Measurements from ENCODE around the gene PALMD. TPM values are rescaled to one million over a fixed set of nuclear protein-coding genes. Genes with fewer than 3 reads are reported as not detected.

The PALMD gene
- total RNA-seq, 1 donor from 2014 or later = not detected

GRCh38 chr1:99705385-99705784 is 59.5 kb downstream of the PALMD start:
- Histone ChIP-seq H3K27ac (no peak overlapping the region), H3K9me3 (ENCODE audit: low read depth) (no peaks in the 10 kb centered on the region), H2AFZ (replicated peaks) (no peak overlapping the region), H3K9ac (no peak overlapping the region), H3K4me2 (no peak overlapping the region), H3K4me3 (no peak overlapping the region), H3K36me3 (no peaks in the 10 kb centered on the region), H3K27me3 (no peaks in the 10 kb centered on the region), H3F3A (ENCODE audit: low read depth) (no peaks in the 10 kb centered on the region), H4K20me1 (ENCODE audit: low read depth) (no peaks in the 10 kb centered on the region), H3K4me1 (no peaks in the 10 kb centered on the region), H3K79me2 (ENCODE audit: low read depth) (no peaks in the 10 kb centered on the region)
- Mint-ChIP-seq H3K9me3 (peaks cover 5% of the 10 kb centered on the region), H3K4me3 (no peak overlapping the region), H3K27ac (no peak overlapping the region), H3K36me3 (no peaks in the 10 kb centered on the region), H3K27me3 (ENCODE audit: insufficient read depth, low read depth) (peaks cover 2% of the 10 kb centered on the region), H3K4me1 (no peaks in the 10 kb centered on the region)
- no peak for DNase-seq (ENCODE audit: low spot score)
- TF ChIP-seq EZH2 (IDR thresholded peaks at IDR 0.05) = no peak
- TF ChIP-seq EZH2phosphoT487 (IDR thresholded peaks at IDR 0.05) = no peak
- no peak for TF ChIP-seq CTCF (IDR thresholded peaks at IDR 0.05)

- H3K27ac ChIP-seq = no peak overlapping the region
- no peaks in the 10 kb centered on the region for H3K79me2 ChIP-seq (ENCODE audit: low read depth)
- H3K4me3 ChIP-seq = no peak overlapping the region
- no peaks in the 10 kb centered on the region for H3K9me3 ChIP-seq (ENCODE audit: low read depth)
- H3K9me3 Mint-ChIP-seq = peaks cover under 1% of the 10 kb centered on the region
- no peak overlapping the region for H3K9ac ChIP-seq
- H3F3A ChIP-seq (ENCODE audit: low read depth) = no peaks in the 10 kb centered on the region
- no peak overlapping the region for H2AFZ ChIP-seq (replicated peaks)
- H4K20me1 ChIP-seq (ENCODE audit: low read depth) = no peaks in the 10 kb centered on the region
- no peak overlapping the region for H3K4me3 Mint-ChIP-seq
- TF ChIP-seq EZH2 (IDR thresholded peaks at IDR 0.05) (no peak), CTCF (IDR thresholded peaks at IDR 0.05) (peak; percentile 99)
- no peaks in the 10 kb centered on the region for H3K4me1 Mint-ChIP-seq
- no peaks in the 10 kb centered on the region for H3K27me3 ChIP-seq
- H3K4me2 ChIP-seq = no peak overlapping the region
- H3K4me1 ChIP-seq = no peaks in the 10 kb centered on the region
- H3K27ac Mint-ChIP-seq = no peak overlapping the region
- H3K36me3 Mint-ChIP-seq = no peaks in the 10 kb centered on the region
- DNase-seq (ENCODE audit: low spot score) = peak; percentile 77
- no peaks in the 10 kb centered on the region for H3K36me3 ChIP-seq
- no peaks in the 10 kb centered on the region for H3K27me3 Mint-ChIP-seq (ENCODE audit: insufficient read depth, low read depth)
Observed at GRCh38 chr1:99707535-99708142, 61.7 kb downstream of the PALMD start.

DNA sequence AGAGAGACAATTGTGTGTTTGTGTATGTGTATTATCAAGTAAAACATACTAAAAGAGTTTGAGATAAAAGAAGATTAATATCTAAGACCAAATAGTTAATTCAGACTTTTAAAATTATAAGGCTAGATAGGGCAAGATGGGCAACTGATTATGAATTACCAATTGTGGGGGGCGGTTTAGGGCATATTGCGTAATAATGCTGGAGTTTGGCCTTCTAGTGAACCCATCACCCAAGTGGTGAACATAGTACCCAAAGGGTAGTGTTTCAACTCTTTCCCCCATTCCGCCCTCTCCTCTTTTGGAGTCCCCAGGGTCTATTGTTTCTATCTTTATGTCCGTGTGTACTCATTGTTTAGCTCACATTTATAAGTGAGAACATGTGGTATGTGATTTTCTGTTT is 65.1 kb downstream of the PALMD start:
- no peaks in the 10 kb centered on the region for H3K36me3 Mint-ChIP-seq
- no peaks in the 10 kb centered on the region for H3K9me3 Mint-ChIP-seq
- Histone ChIP-seq H3K36me3 (no peaks in the 10 kb centered on the region), H4K20me1 (ENCODE audit: low read depth) (no peaks in the 10 kb centered on the region), H3K4me1 (no peaks in the 10 kb centered on the region), H3F3A (ENCODE audit: low read depth) (no peaks in the 10 kb centered on the region), H3K27me3 (no peaks in the 10 kb centered on the region), H3K79me2 (ENCODE audit: low read depth) (no peaks in the 10 kb centered on the region), H3K9me3 (ENCODE audit: low read depth) (no peaks in the 10 kb centered on the region), H3K9ac (no peak overlapping the region), H3K4me3 (no peak overlapping the region), H3K4me2 (no peak overlapping the region), H3K27ac (no peak overlapping the region), H2AFZ (replicated peaks) (no peak overlapping the region)
- no peak overlapping the region for H3K4me3 Mint-ChIP-seq
- TF ChIP-seq EZH2 (IDR thresholded peaks at IDR 0.05) = no peak
- H3K27me3 Mint-ChIP-seq (ENCODE audit: insufficient read depth, low read depth) = no peaks in the 10 kb centered on the region
- no peaks in the 10 kb centered on the region for H3K4me1 Mint-ChIP-seq
- no peak for DNase-seq (ENCODE audit: low spot score)
- H3K27ac Mint-ChIP-seq = no peak overlapping the region

GRCh38 chr1:99713006-99713405 is 67.1 kb downstream of the PALMD start:
- Mint-ChIP-seq H3K9me3 (no peaks in the 10 kb centered on the region), H3K4me3 (no peak overlapping the region), H3K36me3 (no peaks in the 10 kb centered on the region), H3K4me1 (no peaks in the 10 kb centered on the region), H3K27me3 (ENCODE audit: insufficient read depth, low read depth) (no peaks in the 10 kb centered on the region), H3K27ac (no peak overlapping the region)
- H2AFZ ChIP-seq (replicated peaks) = no peak overlapping the region
- no peaks in the 10 kb centered on the region for H3K79me2 ChIP-seq (ENCODE audit: low read depth)
- H3K27me3 ChIP-seq = no peaks in the 10 kb centered on the region
- H3K4me3 ChIP-seq = no peak overlapping the region
- no peaks in the 10 kb centered on the region for H3F3A ChIP-seq (ENCODE audit: low read depth)
- no peaks in the 10 kb centered on the region for H3K36me3 ChIP-seq
- no peak overlapping the region for H3K27ac ChIP-seq
- H4K20me1 ChIP-seq (ENCODE audit: low read depth) = no peaks in the 10 kb centered on the region
- H3K9ac ChIP-seq = no peak overlapping the region
- H3K4me1 ChIP-seq = no peaks in the 10 kb centered on the region
- no peaks in the 10 kb centered on the region for H3K9me3 ChIP-seq (ENCODE audit: low read depth)
- H3K4me2 ChIP-seq = no peak overlapping the region
- no peak for DNase-seq (ENCODE audit: low spot score)
- no peak for TF ChIP-seq CTCF (IDR thresholded peaks at IDR 0.05)
- TF ChIP-seq EZH2 (IDR thresholded peaks at IDR 0.05) = no peak
- TF ChIP-seq EZH2phosphoT487 (IDR thresholded peaks at IDR 0.05) = no peak

Data from neural progenitor cell (in vitro differentiated cells).